ENCODE results near the gene LRRC36.
"Not testable (repeated sequence)": the region's sequence is repeated elsewhere in the genome, so short reads cannot be mapped to it uniquely, and the experiment has no call there.

LRRC36 gene

GRCh38 chr16:67345401-67345800, 18.8 kb downstream of the LRRC36 start:
- no peak for DNase-seq

- no peak for DNase-seq
Observed at GRCh38 chr16:67346341-67346740, 19.7 kb downstream of the LRRC36 start.

GRCh38 chr16:67349172-67349571, 22.6 kb downstream of the LRRC36 start:
- peak; percentile 34 for DNase-seq

DNA sequence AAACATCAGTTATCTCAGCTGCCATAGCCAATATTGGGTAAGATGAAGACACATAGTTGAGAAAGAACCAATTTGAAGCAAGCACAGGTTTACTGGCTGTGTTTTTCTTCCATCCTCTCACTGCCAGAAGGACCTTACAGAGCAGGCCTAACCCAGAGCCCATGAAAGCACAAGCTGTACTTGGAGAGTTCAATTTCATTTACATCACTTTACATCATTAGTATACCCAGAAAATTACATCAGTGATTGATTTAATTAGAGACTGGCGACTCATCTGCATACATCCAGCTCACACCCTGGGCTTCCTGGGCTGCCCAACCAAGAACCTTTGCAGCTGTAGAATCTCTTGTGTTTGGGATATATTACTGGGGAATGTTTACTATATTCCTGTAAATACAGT, 23.7 kb downstream of the LRRC36 start:
- DNase-seq, result no peak

GRCh38 chr16:67352463-67352862, 25.8 kb downstream of the LRRC36 start:
- DNase-seq, result not testable (repeated sequence)

GRCh38 chr16:67356396-67356795, 29.8 kb downstream of the LRRC36 start:
- no peak for DNase-seq

DNA sequence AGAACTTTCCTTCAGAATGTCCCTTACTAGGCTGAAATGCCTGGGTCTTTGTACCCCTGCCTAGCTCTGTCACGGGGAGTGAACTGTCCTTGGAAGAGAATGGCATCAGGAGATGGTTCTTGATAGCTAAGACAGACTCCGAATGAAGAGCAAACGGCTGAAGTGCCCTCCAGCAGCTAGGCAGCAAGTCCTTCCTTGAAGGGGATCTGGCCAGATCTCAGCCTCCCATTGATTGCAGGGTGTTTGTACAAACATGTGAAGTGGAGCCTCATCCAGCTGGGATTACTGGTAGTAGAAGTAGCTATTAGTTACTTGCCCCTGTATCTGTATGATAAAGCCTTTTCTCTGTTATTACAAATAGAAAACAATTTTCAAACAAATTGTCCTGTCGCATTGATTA, 30.9 kb downstream of the LRRC36 start:
- peak; percentile 63 for DNase-seq

- not testable (repeated sequence) for DNase-seq
Observed at GRCh38 chr16:67359540-67360269, 33.1 kb downstream of the LRRC36 start.

GRCh38 chr16:67361038-67361437, 34.4 kb downstream of the LRRC36 start:
- DNase-seq, result no peak

- DNase-seq, result peak; percentile 5
Observed at GRCh38 chr16:67364600-67365235, 38.1 kb downstream of the LRRC36 start.

- DNase-seq, result no peak
Observed at GRCh38 chr16:67370661-67371060, 44.0 kb downstream of the LRRC36 start.

GRCh38 chr16:67372664-67373063, 46.0 kb downstream of the LRRC36 start:
- peak; percentile 3 for DNase-seq

DNA sequence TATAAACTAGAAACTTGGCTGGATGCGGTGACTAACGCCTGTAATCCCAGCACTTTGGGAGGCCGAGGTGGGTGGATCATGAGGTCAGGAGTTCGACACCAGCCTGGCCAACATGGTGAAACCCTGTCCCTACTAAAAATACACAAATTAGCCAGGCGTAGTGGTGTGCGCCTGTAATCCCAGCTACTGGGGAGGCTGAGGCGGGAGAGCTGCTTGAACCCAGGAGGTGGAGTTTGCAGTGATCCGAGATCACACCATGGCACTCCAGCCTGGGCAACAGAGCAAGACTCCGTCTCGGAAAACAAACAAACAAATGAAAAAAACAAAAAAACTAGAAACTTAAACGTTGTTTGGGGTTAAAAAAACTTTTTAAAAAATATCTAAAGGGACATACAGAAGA, 49.4 kb downstream of the LRRC36 start:
- not testable (repeated sequence) for DNase-seq

DNA sequence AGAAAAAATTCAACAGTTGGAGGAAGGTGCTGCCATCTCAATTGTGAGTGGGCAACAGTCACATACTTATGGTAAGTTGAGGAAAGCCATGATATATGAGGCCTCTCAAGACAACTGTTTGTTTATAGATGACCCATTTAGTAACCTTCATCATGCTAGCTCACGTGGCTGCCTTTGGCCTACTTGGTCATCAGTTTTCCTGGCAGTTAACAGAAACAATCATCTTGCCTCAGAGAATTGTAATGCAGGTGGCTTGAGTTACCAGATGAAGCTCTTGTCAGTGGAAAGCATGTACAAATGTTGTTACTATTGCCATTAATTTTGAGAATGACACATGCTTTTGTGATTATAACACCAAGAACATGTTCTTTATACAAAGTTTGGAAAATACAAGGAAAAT, 52.0 kb downstream of the LRRC36 start:
- no peak for DNase-seq

- no peak for DNase-seq
Observed at GRCh38 chr16:67383284-67383683, 56.7 kb downstream of the LRRC36 start.

GRCh38 chr16:67384778-67385510, 58.3 kb downstream of the LRRC36 start:
- DNase-seq, result no peak

- DNase-seq, result no peak
Observed at GRCh38 chr16:67386861-67387455, 60.3 kb downstream of the LRRC36 start.

GRCh38 chr16:67387479-67388079, 61.0 kb downstream of the LRRC36 start:
- DNase-seq, result no peak

DNA sequence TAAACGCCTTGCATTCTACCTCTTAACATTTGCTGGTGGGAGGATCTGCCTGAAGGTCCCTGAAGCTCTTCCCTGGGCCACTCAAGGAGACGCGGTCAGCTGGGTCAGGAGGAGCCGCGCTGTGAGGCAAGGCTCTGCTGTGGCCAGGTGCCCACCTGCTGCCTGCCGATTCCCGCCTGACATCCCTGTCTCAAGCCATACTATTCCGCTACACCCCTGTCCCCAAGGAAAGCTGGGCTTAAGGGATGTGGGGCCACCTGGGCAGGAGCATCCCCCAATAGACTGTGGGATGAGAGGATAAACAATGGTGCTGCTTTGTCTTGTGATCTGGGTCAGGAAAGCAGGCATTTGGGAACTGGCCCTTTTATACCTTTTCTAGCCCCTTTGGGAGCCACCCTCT, 61.6 kb downstream of the LRRC36 start:
- no peak for DNase-seq

GRCh38 chr16:67388591-67388990, 62.0 kb downstream of the LRRC36 start:
- DNase-seq, result no peak

GRCh38 chr16:67389911-67390815, 63.5 kb downstream of the LRRC36 start:
- no peak for DNase-seq

DNA sequence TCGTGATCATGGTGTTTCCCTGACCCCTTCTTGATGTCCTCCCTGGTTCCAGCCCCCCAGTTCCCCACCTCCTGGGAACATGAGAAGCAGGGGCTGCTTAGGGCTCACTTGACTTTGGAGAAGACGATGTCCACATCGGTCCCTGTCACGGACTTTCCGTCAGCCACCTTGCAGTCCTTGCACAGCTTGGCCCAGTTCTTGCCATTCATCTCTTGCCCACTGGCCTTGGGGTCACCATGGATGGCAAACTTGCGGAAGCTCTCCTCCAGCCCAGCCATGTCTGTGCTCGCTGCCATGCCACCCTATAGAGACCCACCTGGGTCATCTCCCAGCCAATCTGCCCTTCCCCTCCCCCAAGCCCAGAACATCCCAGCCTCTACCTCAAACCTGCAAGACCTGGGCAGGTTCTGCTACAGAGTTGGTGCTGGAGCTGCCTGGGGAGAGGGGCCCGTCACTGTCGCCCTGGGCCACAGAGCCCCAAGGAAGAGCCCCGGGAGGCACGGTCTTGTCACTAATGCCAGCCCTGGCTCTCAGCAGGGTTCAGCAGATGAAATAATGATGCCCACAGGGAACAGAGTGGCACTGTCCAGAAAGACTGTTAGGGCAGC, 64.3 kb downstream of the LRRC36 start:
- no peak for DNase-seq

Data from NCI-H510A treated with DMSO at 0.1 percent for 48 hours (cell line).